NB4 (cell line): ENCODE data around the gene S100A10.

Experiments used
- MAX ChIP-seq: IDR thresholded peaks from 2 replicates; pipeline ENCODE4 v1.6.1; 2011; ENCODE audit warnings: low read depth, low read length
- POLR2A ChIP-seq: IDR thresholded peaks from 2 replicates; pipeline ENCODE4 v1.6.1; 2011; ENCODE audit warnings: mild to moderate bottlenecking; ENCODE audit not compliant: insufficient read length; ENCODE audit errors: extremely low read depth
- TF ChIP-seq, protein P1 (sequence below): IDR thresholded peaks from one replicate; pipeline ENCODE4 v1.5.1; 2012; ENCODE audit warnings: low read depth, low read length

- TF ChIP-seq, protein P1, sequence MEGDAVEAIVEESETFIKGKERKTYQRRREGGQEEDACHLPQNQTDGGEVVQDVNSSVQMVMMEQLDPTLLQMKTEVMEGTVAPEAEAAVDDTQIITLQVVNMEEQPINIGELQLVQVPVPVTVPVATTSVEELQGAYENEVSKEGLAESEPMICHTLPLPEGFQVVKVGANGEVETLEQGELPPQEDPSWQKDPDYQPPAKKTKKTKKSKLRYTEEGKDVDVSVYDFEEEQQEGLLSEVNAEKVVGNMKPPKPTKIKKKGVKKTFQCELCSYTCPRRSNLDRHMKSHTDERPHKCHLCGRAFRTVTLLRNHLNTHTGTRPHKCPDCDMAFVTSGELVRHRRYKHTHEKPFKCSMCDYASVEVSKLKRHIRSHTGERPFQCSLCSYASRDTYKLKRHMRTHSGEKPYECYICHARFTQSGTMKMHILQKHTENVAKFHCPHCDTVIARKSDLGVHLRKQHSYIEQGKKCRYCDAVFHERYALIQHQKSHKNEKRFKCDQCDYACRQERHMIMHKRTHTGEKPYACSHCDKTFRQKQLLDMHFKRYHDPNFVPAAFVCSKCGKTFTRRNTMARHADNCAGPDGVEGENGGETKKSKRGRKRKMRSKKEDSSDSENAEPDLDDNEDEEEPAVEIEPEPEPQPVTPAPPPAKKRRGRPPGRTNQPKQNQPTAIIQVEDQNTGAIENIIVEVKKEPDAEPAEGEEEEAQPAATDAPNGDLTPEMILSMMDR: no peak
- TF ChIP-seq MAX (no peak), POLR2A (no peak)
Observed at GRCh38 chr1:152023221-152023620, 29.6 kb upstream of the S100A10 start.
